Measurements from ENCODE around the gene TFCP2L1. TPM values are rescaled to one million over a fixed set of nuclear protein-coding genes. Genes with fewer than 3 reads are reported as not detected.

TFCP2L1 gene
- total and polyA plus RNA-seq, 2 donors (not counting 3 experiments of a cell fraction or from before 2014, with no cell fraction given): not detected

DNA sequence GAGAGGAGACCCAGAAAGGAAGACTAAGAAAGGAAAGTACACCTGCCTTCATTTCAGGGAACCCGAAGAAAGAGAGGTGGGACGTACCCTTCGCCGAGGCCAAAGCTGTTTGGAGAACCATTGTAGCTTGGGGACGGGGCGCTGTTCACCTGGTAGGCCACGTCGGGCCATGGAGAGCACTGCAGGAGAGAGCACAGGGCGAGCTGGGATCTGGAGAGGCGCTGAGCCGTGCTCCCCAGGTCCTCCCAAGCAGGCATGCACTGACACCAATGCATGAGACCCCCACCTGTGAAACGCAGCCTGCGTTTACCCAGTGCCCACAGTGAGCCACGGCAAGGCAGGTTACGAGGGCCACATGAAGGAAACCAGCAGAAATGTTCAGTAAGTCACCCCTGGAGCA is 45.5 kb downstream of the TFCP2L1 start:
- Histone ChIP-seq H3K79me2 (ENCODE audit: control insufficient read depth, insufficient read depth, low read length) (no peaks in the 10 kb centered on the region), H3K4me2 (ENCODE audit: insufficient read depth, low read length) (no peak overlapping the region), H3K9me1 (replicated peaks; ENCODE audit: control insufficient read depth, extremely low read depth, insufficient read depth, low read length) (no peaks in the 10 kb centered on the region), H3K4me3 (replicated peaks in 1 of 3; ENCODE audit: insufficient read depth in 1 of 3, low read depth in 1 of 3, low read length in 3 of 3) (no peak overlapping the region), H3K9ac (replicated peaks; ENCODE audit: extremely low read depth, insufficient read depth, low read length) (no peak overlapping the region), H3K36me3 (ENCODE audit: control insufficient read depth in 2 of 2, extremely low read depth in 1 of 2, insufficient read depth in 2 of 2, low read length in 2 of 2) (no peaks in the 10 kb centered on the region), H3K9me3 (replicated peaks; ENCODE audit: control insufficient read depth, insufficient read depth, low read length) (no peaks in the 10 kb centered on the region), H3K4me1 (ENCODE audit: control insufficient read depth, extremely low read depth, insufficient read depth, low read length) (no peaks in the 10 kb centered on the region), H3K27me3 (ENCODE audit: control insufficient read depth in 2 of 2, insufficient read depth in 2 of 2, low read length in 2 of 2) (no peaks in the 10 kb centered on the region), H3K27ac (ENCODE audit: insufficient read depth, low read depth, low read length) (no peak overlapping the region), H4K20me1 (replicated peaks; ENCODE audit: control insufficient read depth, extremely low read depth, insufficient read depth, low read length) (no peaks in the 10 kb centered on the region), H2AFZ (ENCODE audit: low read depth, low read length) (no peak overlapping the region)
- dilution Hi-C loops (cut with MboI; ENCODE audit: extremely low pct_ligation_motif_present, low sequenced_read_pairs): no loop called here
- intact Hi-C loops (cut with micrococcal nuclease): no loop called here
- TF ChIP-seq, protein P1, sequence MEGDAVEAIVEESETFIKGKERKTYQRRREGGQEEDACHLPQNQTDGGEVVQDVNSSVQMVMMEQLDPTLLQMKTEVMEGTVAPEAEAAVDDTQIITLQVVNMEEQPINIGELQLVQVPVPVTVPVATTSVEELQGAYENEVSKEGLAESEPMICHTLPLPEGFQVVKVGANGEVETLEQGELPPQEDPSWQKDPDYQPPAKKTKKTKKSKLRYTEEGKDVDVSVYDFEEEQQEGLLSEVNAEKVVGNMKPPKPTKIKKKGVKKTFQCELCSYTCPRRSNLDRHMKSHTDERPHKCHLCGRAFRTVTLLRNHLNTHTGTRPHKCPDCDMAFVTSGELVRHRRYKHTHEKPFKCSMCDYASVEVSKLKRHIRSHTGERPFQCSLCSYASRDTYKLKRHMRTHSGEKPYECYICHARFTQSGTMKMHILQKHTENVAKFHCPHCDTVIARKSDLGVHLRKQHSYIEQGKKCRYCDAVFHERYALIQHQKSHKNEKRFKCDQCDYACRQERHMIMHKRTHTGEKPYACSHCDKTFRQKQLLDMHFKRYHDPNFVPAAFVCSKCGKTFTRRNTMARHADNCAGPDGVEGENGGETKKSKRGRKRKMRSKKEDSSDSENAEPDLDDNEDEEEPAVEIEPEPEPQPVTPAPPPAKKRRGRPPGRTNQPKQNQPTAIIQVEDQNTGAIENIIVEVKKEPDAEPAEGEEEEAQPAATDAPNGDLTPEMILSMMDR (IDR thresholded peaks at IDR 0.05; ENCODE audit: extremely low read depth in 1 of 2, insufficient read depth in 1 of 2, low read depth in 1 of 2, low read length in 2 of 2): no peak
- TF ChIP-seq POLR2A (IDR thresholded peaks at IDR 0.05; ENCODE audit: low read depth, low read length) (no peak), POLR2AphosphoS5 (IDR thresholded peaks at IDR 0.05; ENCODE audit: insufficient read depth, low read depth, low read length) (no peak), FOS (IDR thresholded peaks at IDR 0.05; ENCODE audit: borderline replicate concordance, insufficient read depth, low read length) (no peak)
- POLR2A ChIA-PET: no interaction called here
- DNase-seq (ENCODE audit: low read depth, low spot score): no peak
- CTCF ChIA-PET: no interaction called here
- no peak for FAIRE-seq
- no TSS peak for BruUV-seq (replicated peaks)

DNA sequence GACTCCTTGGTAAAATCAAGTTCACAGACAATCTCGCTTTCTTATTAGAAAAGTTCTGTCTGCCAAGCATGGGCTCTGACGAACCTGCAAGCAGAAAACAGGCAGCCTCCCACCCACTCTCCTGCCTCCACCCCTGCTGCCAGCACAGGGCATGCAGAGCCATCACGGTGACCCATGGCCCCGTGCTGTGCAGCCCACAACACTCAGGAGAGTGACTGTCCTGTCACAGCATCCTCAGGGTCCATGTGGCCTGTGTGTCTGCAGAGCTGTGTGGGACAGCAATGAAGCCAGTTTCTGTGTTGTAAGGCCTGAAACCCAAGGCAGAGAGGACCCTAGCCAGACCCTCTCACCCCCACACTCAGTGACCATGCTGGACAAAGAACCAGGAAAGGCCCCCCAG is 46.2 kb downstream of the TFCP2L1 start:
- FAIRE-seq: no peak

More for the DNA sequence above, 46.2 kb downstream of the TFCP2L1 start:
- intact Hi-C loops (cut with micrococcal nuclease) (no loop called here), dilution Hi-C loops (cut with MboI; ENCODE audit: extremely low pct_ligation_motif_present, low sequenced_read_pairs) (no loop called here)
- Histone ChIP-seq H3K27me3 (ENCODE audit: control insufficient read depth in 2 of 2, insufficient read depth in 2 of 2, low read length in 2 of 2) (no peaks in the 10 kb centered on the region), H4K20me1 (replicated peaks; ENCODE audit: control insufficient read depth, extremely low read depth, insufficient read depth, low read length) (no peaks in the 10 kb centered on the region), H3K9me1 (replicated peaks; ENCODE audit: control insufficient read depth, extremely low read depth, insufficient read depth, low read length) (no peaks in the 10 kb centered on the region), H3K4me1 (ENCODE audit: control insufficient read depth, extremely low read depth, insufficient read depth, low read length) (no peaks in the 10 kb centered on the region), H3K27ac (ENCODE audit: insufficient read depth, low read depth, low read length) (no peak overlapping the region), H3K4me2 (ENCODE audit: insufficient read depth, low read length) (no peak overlapping the region), H3K9me3 (replicated peaks; ENCODE audit: control insufficient read depth, insufficient read depth, low read length) (no peaks in the 10 kb centered on the region), H3K4me3 (replicated peaks in 1 of 3; ENCODE audit: insufficient read depth in 1 of 3, low read depth in 1 of 3, low read length in 3 of 3) (no peak overlapping the region), H3K36me3 (ENCODE audit: control insufficient read depth in 2 of 2, extremely low read depth in 1 of 2, insufficient read depth in 2 of 2, low read length in 2 of 2) (no peaks in the 10 kb centered on the region), H3K9ac (replicated peaks; ENCODE audit: extremely low read depth, insufficient read depth, low read length) (no peak overlapping the region), H3K79me2 (ENCODE audit: control insufficient read depth, insufficient read depth, low read length) (no peaks in the 10 kb centered on the region), H2AFZ (ENCODE audit: low read depth, low read length) (no peak overlapping the region)
- DNase-seq (ENCODE audit: low read depth, low spot score): no peak
- TF ChIP-seq EZH2 (IDR thresholded peaks at IDR 0.05; ENCODE audit: borderline replicate concordance, low read depth, low read length, severe bottlenecking): no peak
- TF ChIP-seq MYC (IDR thresholded peaks at IDR 0.05; ENCODE audit: low read depth, low read length): no peak
- ChIA-PET CTCF (no interaction called here), POLR2A (no interaction called here)
- no TSS peak for BruUV-seq (replicated peaks)

Data from endothelial cell of umbilical vein (primary cell).